HCT116 (cell line): ENCODE data around the gene C1QTNF2.

Experiments
- EZH2 ChIP-seq: fragments of 200-600 bp; sonication (generic); IDR thresholded peaks from 2 replicates; pipeline ENCODE4 v1.6.1; 2017; ENCODE audit warnings: antibody characterized with exemption, mixed run types
- POLR2A ChIP-seq: IDR thresholded peaks from 2 replicates; pipeline ENCODE4 v1.7.0; 2011; ENCODE audit warnings: borderline replicate concordance; ENCODE audit not compliant: insufficient read depth, insufficient read length; ENCODE audit errors: extremely low read depth
- SP1 ChIP-seq: IDR thresholded peaks from 2 replicates; pipeline ENCODE4 v1.6.1; 2012; ENCODE audit warnings: low read depth
- TF ChIP-seq, protein P1 (sequence below), 3 experiments: fragments of 200-600 bp in 1 of 3; sonication (generic) in 1 of 3; IDR thresholded peaks in 2 of 3; conservative IDR thresholded peaks in 1 of 3; 2 replicates each; pipeline ENCODE4 v1.5.1; 2012 to 2017; ENCODE audit warnings: low read depth in 2 of 3, low read length in 2 of 3, antibody characterized with exemption in 1 of 3, borderline replicate concordance in 1 of 3, control low read depth in 1 of 3, mild to moderate bottlenecking in 1 of 3, mixed read lengths in 1 of 3, mixed run types in 1 of 3, moderate library complexity in 1 of 3; ENCODE audit not compliant: insufficient read depth in 1 of 3

DNA sequence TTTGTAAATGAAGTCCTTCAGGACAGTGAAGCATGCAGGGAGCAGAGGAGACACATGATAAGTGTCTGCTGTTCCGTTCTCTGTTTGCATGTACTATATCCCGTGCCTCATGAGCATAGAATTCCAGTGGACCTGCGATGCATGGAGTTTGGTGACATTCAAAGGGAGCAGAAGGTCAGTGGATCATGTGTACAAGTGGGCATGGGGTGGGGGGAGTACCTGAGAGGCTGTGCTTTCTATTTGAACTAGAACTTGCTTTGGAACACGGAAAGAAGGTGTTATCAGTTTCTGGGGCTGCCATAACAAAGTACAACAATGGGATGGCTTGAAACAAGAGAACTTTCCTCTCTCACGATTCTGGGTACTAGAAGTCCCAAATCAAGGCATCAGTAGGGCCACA, 53.0 kb downstream of the C1QTNF2 start:
- TF ChIP-seq, protein P1, sequence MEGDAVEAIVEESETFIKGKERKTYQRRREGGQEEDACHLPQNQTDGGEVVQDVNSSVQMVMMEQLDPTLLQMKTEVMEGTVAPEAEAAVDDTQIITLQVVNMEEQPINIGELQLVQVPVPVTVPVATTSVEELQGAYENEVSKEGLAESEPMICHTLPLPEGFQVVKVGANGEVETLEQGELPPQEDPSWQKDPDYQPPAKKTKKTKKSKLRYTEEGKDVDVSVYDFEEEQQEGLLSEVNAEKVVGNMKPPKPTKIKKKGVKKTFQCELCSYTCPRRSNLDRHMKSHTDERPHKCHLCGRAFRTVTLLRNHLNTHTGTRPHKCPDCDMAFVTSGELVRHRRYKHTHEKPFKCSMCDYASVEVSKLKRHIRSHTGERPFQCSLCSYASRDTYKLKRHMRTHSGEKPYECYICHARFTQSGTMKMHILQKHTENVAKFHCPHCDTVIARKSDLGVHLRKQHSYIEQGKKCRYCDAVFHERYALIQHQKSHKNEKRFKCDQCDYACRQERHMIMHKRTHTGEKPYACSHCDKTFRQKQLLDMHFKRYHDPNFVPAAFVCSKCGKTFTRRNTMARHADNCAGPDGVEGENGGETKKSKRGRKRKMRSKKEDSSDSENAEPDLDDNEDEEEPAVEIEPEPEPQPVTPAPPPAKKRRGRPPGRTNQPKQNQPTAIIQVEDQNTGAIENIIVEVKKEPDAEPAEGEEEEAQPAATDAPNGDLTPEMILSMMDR (IDR thresholded peaks at IDR 0.05 in 2 of 3, conservative IDR thresholded peaks at IDR 0.05 in 1 of 3; ENCODE audit: borderline replicate concordance in 1 of 3, insufficient read depth in 1 of 3, low read depth in 2 of 3, low read length in 2 of 3), result no peak
- TF ChIP-seq EZH2 (no peak), POLR2A (no peak), SP1 (no peak)
